Activated CD4-positive, alpha-beta T cell treated with anti-CD3 and anti-CD28 coated beads, Interleukin-2, amount 50 U/mL, for 16 hours (primary cell): ENCODE results near the gene CHMP5.
A peak's percentile ranks its signal among the peaks of the same experiment; 100 is the strongest.

Experiments
- DNase-seq: peaks from one replicate; pipeline ENCODE4 v3.0.0-alpha.2; 2020

The CHMP5 gene

GRCh38 chr9:33264473-33265177 is at the start of gene CHMP5, which contains the start of gene BAG1:
TSS of gene CHMP5 (plus strand) at chr9:33265049. CDS start at chr9:33265079, 30 bp downstream.
TSS of gene BAG1 (minus strand) at chr9:33264708.
- DNase-seq, result peak; percentile 100

GRCh38 chr9:33220681-33221567 is 43.9 kb upstream of the CHMP5 start:
- DNase-seq, result no peak

GRCh38 chr9:33221568-33221884 is 43.3 kb upstream of the CHMP5 start:
- no peak for DNase-seq

- no peak for DNase-seq
Measured at GRCh38 chr9:33222031-33222430, 42.8 kb upstream of the CHMP5 start.

- no peak for DNase-seq
Measured at GRCh38 chr9:33223696-33224095, 41.2 kb upstream of the CHMP5 start.

GRCh38 chr9:33225319-33226147 is 39.3 kb upstream of the CHMP5 start:
- DNase-seq, result peak; percentile 75

GRCh38 chr9:33227008-33227398 is 37.8 kb upstream of the CHMP5 start:
- DNase-seq, result peak; percentile 6

DNA sequence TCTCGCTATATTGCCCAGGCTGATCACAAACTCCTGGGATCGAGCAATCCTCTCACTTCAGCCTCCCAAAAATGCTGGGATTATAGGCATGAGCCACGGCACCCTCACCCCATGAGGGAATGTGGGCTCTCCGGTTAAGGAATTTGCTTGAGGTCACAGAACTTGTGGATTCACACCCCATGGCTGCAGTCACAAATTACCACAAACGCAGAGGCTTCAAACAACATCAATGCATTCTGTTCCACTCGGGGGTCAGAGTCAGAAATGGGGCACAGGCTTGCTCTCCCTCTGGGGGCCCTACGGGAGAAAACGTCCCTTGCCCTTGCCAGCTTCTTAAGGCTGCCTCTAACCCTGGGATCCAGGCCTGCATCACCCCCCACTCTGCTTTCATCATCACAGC is 37.1 kb upstream of the CHMP5 start:
- DNase-seq, result no peak

DNA sequence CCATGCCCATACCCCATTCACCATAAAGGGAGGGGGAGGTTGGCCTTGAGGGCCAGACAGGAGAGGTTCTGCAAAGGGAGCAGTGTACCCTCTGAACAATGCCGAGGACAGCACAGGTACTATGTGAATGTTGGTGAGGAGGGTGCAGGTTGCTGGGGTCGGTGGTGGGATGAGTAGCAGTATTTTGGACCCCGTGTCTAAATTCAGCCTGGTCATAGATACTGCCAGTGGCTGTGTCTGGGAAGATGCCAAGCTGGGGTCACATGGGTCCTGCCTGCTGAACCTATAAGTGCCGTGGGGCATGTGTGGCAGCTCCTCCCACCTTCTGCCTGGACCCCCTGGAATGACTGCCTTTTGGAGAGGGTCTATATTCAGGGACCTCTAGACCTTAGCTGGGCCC is 36.2 kb upstream of the CHMP5 start:
- DNase-seq, result no peak

DNA sequence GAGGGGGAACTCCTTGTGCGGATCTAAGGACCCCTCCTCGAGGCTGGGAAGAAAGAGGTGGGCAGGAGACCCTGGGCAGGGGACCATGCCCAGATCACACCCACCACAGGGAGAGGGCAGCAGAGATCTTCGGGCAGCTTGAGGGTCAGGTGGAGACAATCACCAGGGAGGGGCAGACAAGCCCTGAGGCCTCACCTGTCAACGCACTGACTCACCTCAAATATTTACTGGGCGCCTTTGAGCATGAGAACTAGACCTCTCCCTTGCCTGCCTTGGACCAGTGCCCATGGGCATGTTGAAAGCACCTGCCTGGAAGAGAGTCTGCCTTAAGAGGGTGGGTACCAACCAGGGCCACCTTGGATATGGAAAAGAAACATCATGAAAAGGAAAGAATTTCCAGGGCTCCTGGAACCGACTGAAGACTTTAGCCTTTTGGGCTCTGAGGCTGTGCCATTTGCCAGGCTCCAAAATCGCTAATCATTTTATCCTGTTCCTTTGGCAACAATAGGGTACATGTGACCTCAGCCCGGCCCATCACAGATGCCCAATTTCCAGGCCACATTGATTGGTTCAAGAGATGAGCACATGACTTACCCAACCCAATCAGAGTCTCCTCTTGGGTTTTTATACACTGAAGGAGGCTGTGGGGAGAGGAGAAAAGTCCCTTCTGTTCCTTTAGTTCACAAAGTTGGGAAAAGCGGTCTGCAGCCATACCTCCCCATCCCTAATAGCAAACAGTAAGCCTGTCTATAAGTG is 35.3 kb upstream of the CHMP5 start:
- DNase-seq, result no peak

- DNase-seq, result no peak
Measured at GRCh38 chr9:33230756-33231622, 33.9 kb upstream of the CHMP5 start.

GRCh38 chr9:33231623-33231942 is 33.3 kb upstream of the CHMP5 start:
- DNase-seq, result no peak

GRCh38 chr9:33232815-33233214 is 32.0 kb upstream of the CHMP5 start:
- DNase-seq, result no peak

- no peak for DNase-seq
Measured at GRCh38 chr9:33233626-33234342, 31.1 kb upstream of the CHMP5 start.

DNA sequence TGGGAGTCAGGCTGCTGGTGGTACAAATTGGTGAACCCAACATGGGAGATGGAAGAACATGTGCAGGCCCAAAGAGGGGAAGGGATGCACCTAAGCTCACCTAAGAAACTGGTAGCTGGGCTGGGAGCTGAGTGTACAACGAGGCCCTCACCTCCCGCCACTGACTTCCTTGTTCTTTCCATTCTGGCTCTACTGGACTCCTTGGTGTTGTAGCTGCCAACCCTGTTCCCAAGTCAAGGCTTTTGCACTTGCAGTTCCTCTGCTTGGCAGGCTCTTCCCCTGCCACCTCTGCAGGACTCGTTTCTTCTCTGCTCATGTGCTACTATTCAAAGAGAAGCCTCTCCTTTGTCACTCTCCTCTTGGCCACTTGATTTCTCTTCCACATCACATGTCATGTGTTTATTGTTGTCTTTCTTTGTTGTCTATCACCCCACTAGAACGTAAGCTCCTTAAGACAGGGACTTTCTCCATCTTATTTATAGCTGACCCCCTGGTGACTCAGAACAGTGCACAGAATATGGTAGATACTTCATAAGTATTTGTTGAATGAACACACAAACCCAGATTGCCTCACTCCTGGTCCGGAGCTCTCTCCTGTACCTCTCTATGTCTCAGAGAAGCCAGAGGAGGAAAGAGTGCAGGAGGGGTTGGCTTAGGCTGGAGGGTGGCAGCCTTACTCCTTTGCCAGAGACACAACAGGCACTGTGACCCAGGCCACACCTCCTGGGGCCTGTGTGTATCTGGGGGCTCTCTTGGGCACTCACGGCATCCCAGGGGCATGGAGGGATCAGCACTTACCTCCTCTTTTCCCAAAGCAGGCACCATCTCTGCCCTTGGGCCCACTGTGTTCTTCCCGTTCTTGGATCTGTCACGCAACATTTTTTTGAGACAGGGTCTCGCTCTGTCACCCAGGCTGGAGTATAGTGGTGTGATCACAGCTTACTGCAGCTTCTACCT is 30.1 kb upstream of the CHMP5 start:
- DNase-seq, result no peak

GRCh38 chr9:33236571-33236970 is 28.3 kb upstream of the CHMP5 start:
- no peak for DNase-seq

DNA sequence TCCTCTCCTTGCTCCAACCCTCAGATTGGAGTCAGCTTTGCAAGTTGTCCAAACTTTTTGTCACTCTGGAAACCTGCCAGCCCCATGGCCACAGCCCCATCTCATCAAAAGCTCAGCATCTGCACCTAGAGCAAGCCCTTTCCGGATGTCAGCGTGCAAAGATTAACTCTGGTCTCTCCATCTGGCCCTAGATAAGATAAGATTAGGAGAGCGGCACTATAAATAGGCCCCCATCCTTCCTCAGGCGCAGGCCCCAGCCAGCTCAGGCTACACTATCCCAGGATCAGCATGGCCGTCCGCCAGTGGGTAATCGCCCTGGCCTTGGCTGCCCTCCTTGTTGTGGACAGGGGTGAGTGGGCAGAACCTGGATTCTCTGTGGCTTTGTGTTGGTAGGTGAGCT is 24.9 kb upstream of the CHMP5 start, which contains the start of gene SPINK4:
SPINK4 (plus strand) TSS at position 247 of the 400 bp plus-strand sequence; CDS start at position 289, 42 bp downstream.
- no peak for DNase-seq

- DNase-seq, result no peak
Measured at GRCh38 chr9:33241298-33241697, 23.6 kb upstream of the CHMP5 start.

GRCh38 chr9:33242609-33243134 is 22.2 kb upstream of the CHMP5 start:
- no peak for DNase-seq
